ENCODE measurements around the gene SMIM14.
"Not testable (repeated sequence)": the region's sequence is repeated elsewhere in the genome, so short reads cannot be mapped to it uniquely, and the experiment has no call there.

SMIM14 gene

DNA sequence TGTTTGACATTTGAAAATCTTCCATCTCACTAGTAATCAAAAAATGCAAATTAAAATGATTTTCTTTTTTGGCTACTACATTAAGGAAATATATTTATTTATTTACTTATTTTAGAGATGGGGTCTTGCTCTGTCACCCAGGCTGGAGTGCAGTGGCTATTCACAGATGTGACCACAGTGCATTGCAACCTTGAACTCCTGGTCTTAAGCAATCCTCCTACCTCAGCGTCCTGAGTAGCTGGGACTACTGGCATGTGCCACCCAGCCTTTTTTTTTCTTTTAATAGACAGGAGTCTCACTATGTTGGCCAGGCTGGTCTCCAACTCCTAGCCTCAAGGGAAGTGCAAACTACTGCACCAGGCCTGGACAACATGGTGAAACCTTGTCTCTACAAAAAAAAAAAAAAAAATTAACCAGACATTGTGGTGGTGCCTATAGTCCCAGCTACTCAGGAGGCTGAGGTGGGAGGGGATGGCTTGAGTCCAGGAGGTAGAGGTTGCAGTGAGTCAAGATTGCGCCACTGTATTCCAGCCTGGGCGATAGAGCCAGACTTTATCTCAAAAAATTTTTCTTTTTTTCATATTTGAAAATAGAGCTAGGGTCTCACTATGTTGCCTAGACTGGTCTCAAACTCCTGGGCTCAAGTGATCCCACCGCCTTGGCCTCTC is 4.4 kb upstream of the SMIM14 start:
- no peak for DNase-seq

DNA sequence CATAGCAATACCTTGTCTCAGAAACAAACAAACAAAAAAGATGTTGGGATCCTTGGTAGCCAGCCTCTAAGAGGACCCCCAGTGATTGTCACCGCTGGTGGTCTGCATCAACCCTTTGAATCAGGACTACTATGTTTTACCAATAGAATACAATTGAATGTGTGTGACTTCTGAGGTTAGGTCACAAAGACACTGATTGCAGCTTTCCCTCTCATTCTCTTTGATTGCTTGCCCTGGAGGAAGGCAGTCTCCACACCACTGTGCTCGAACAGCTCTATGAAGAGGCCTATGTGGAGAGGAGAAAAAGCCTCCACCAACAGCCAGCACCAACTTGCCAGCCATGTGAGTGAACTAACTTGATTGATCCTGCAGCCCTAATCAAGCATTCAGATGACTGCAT is 2.8 kb upstream of the SMIM14 start:
- no peak for DNase-seq

DNA sequence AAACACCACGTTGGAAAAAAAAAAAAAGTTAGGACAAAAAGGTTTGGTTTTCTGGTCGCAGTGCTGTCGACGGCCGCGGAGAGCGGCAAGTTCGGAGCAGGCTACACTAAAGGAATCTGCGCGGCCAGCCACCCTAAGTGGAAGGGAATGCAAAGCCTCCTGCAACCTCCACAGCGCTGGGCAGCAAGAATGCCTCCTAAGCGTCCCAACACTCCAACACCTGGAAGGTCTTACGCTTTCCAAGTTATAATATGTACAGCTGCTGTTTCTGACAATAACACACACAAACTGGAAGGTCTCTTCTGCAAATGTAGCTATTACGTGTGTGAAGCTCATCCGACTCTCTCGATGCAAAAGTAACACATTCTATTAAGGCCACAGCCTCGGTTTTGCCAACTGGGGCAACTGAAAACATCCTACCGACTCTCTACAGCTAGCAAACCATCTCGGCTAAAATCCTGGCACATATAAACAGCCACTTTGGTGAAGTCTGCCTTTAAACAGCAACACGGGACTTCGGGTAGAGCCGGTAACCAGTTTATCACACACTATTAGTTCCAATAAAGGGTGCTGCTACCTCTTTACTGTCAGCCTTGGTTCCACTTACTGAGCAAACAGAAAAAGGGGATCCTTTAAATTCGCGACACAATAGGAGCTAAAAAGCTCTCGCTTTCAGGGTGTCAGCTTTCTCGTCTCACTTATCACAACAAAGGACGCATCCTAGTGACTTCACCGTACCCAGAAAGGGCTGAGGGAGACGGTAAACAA is 895 bp downstream of the SMIM14 start:
- DNase-seq: no peak

DNA sequence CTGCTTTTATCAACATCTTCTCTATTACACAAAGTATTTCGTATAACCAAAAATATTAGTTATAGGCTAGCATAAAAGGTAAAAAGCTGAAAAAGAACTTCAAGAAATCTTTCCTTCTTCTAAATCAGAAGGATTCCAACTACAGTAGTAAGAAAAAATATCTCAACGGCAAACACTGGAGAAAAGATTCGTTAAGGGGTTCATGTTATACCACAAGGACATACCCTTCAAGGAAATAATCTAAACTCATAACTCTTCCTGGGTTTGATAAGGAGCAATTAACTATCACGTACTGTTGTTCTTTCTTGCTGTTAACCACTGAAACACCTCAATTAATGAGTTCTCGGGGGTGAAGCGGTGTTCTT is 1.5 kb downstream of the SMIM14 start:
- no peak for DNase-seq

- DNase-seq: no peak
Observed at GRCh38 chr4:39636531-39637184, 2.0 kb downstream of the SMIM14 start.

GRCh38 chr4:39635023-39635422 is 3.6 kb downstream of the SMIM14 start:
- no peak for DNase-seq

DNA sequence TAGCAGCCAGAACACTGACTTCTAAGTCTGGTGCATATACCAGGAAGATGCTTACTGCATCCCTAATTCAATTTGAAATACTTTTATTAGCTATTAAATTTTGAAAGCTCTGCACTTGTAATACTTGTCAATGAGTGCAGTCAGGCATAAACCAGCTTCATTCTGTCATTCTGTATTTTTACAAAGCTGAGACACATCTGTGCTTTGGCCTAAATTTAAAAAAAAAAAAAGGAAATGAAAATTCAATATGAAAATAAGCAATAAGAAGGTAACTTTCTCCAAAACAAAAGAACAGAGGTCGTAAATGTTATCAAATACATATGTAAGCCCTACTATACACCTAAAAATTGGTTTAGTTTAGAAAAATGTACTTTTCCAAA is 7.0 kb downstream of the SMIM14 start:
- no peak for DNase-seq

- DNase-seq: no peak
Observed at GRCh38 chr4:39627413-39627812, 11.3 kb downstream of the SMIM14 start.

DNA sequence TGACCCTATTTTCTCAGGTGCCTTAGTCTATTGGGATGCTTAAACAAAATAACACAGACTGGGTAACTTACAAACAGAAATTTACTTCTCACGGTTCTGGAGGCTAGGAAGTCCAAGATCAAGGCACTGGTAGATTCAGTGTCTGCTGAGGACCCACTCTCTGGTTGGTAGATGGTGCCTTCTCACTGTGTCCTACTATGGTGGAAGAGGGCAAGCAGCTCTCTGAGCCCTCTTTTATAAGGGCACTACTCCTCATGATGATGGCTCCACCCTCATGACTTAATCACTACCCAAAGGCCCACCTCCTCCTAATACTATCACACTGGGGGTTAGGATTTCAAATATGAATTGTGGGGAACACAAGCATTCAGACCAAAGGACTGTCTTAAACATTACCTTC is 11.8 kb downstream of the SMIM14 start:
- no peak for DNase-seq

- no peak for DNase-seq
Observed at GRCh38 chr4:39626261-39626660, 12.4 kb downstream of the SMIM14 start.

- no peak for DNase-seq
Observed at GRCh38 chr4:39621582-39621981, 17.1 kb downstream of the SMIM14 start.

GRCh38 chr4:39620551-39621313 is 17.9 kb downstream of the SMIM14 start:
- no peak for DNase-seq

DNA sequence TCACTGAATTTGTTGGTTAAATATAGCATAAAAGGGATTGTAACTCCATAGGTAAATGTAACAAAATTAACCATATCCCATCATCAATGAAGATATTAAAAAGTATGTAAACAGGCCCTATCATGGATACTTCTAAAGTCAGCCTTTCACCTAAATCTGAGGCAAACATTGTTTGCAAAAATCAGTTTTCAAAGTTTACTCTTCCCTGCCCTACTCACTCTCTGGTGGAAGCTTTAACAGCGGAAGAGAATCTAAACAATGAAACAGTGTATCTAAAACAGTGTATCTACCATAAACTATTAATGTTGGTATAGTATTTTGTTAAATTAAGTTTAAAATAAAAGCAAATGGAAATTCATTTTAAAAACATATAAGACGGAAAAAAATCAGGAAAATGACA is 21.1 kb downstream of the SMIM14 start:
- no peak for DNase-seq

GRCh38 chr4:39616651-39617050 is 22.0 kb downstream of the SMIM14 start:
- no peak for DNase-seq

DNA sequence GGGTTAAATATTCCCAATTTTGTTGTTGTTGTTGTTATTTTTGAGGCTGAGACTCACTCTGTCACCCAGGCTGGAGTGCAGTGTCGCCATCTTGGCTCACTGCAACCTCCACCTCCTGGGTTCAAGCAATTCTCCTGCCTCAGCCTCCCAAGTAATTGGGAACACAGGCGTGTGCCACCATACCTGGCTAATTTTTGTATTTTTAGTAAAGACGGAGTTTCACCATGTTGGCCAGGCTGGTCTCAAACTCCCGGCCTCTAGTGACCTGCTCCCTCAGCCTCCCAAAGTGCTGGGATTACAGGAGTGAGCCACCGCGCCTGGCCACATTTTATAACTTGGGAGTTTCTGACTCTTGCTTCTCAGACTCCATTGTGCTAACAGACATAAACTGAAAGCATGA is 22.6 kb downstream of the SMIM14 start:
- DNase-seq: not testable (repeated sequence)

GRCh38 chr4:39614487-39615162 is 24.0 kb downstream of the SMIM14 start:
- no peak for DNase-seq

DNA sequence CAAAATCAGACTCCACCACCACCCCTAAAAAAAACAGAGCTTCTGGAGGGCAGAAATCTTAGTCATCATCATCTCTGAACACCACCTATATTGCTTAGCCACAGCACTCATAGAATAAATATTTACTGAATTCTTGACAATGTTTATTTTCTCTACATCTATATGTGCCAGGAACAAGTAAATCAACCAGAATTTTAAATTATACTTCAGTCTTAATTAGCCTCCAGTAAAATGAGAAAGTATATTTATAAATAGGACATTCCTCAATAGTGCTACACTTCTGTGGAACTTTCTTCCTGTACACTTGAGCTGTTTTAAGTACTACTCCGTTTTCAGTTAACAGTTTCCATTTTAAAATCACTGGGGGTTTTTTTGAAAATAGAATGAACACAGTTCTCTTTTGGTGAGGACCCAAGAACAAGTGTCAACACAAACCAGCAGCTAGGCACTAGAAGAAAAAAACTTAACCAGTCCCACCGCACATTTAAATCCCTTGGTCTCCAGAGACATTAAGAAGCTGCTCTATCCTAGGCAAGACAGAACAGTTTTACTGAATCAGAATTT is 25.5 kb downstream of the SMIM14 start:
- no peak for DNase-seq

DNA sequence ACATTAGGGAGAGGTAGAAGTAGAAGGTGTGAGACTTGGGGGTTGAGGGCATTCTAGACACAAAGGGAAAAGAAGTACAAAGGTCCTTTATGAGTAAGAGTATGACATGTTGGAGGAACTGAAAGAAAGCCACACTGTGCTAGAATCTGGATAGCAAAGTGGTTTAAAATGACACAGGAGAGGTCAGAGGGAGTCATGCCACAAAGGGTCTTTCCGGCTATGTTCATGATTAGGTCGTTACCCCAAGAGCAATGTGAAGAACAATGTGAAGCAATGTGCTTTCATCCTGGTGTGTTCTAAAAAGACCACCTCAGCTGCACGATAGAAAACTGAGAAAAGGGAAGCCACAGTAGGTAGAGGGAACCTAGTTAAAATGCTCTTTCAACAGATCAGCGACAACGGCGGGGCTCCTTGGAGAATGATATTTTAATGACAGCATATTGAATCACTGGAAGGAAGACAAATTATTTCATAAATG is 29.2 kb downstream of the SMIM14 start:
- DNase-seq: no peak

DNA sequence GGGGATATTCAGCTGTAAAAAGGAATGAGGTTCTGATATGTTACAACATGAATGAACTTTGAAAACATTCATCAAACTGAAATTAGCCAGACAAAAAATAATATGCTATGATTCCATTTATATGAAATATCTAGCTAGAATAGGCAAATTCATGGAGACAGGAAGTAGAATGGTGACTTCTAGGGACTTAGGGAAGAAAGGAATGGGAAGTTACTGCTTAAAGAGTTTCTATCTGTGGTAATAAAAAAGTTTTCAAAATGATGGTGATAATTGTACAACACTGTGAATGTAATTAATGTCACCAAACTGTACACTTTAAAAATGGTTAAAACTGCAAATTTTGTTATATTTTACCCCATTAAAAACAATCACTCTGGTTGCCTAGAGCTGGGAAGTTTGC is 30.2 kb downstream of the SMIM14 start:
- no peak for DNase-seq

GRCh38 chr4:39606747-39607146 is 31.9 kb downstream of the SMIM14 start:
- DNase-seq: no peak

DNA sequence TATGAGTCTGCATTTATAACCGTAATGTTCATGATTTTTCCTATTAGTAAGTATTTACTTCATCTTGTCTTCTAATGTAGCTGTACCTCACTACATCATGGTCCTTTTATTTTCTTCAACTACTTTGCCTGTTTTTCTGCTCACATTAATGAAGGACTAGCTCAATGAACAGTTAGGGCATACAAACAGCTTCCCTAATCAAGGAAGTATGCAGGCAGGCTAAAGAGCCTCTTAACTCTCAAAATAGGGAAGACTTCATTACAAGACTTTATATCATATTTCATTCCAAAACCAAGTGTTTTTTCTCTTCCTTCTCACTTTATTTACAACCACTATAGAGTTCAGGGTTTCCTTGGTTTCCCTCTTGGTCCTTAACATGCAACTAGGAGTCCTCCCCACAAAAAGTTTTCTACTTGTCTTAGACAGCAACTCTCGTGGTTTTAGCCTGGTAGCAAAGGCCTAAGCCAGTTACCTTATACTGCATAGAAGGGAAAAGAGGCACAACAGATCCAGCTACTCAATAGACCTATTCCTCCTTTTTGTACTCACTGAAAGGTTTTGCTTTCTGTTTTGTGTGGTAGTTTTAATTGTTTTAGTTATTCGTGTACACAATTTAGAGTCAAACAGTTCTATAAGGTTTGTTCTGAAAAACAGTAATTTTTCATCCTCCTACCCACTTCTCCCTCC is 40.8 kb downstream of the SMIM14 start:
- DNase-seq: no peak

DNA sequence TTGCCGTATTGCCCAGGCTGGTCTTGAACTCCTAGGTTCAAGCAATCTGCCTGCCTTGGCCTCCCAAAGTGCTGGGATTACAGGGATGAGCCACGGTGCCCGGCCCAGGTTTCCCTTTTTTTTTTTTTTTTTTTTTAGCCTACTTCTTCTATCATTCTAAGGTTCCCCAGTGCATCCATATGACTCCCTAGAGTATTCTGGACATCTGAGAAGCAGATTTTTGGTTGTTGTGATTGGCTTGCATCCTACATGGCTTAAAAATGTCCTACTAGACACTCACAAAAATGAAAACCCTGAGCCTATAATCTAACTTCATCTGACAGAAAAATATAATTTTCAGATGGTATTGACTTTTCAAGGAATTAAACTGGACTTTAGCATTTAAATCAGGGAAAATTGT is 41.7 kb downstream of the SMIM14 start:
- DNase-seq: no peak

All from stimulated activated CD4-positive, alpha-beta T cell treated with anti-CD3 and anti-CD28 coated beads, Interleukin-12 subunit alpha, Interleukin-12 subunit beta, amount 100 ng/mL, for 4 hours (primary cell).